H9 (cell line): ENCODE measurements around the gene MEIOSIN. TPM values are rescaled to one million over a fixed set of nuclear protein-coding genes. Genes with fewer than 3 reads are reported as not detected.

ENCODE experiments used
- DNase-seq: peaks from one replicate; pipeline ENCODE4 v3.0.0-alpha.2; 2017
- H2AFZ ChIP-seq: one replicate; pipeline ENCODE4 v1.6.1; 2013; ENCODE audit warnings: mild to moderate bottlenecking, low read length, control low read depth, moderate library complexity
- H2AK5ac ChIP-seq: 2 replicates; pipeline ENCODE4 v1.6.1; 2013; ENCODE audit warnings: low read length, control low read depth, mixed read lengths; ENCODE audit not compliant: insufficient read length
- H2BK120ac ChIP-seq: one replicate; pipeline ENCODE4 v1.6.1; 2013; ENCODE audit warnings: low read depth, mild to moderate bottlenecking, low read length, control low read depth, inconsistent platforms; ENCODE audit not compliant: poor library complexity, severe bottlenecking
- H2BK12ac ChIP-seq: 2 replicates; pipeline ENCODE4 v1.6.1; 2013; ENCODE audit warnings: low read length, control low read depth, mixed read lengths, low read depth; ENCODE audit not compliant: insufficient read length
- H2BK15ac ChIP-seq: 2 replicates; pipeline ENCODE4 v1.6.1; 2013; ENCODE audit warnings: low read depth, low read length, control low read depth
- H2BK20ac ChIP-seq: one replicate; pipeline ENCODE4 v1.6.1; 2013; ENCODE audit warnings: low read depth, mild to moderate bottlenecking, low read length, control low read depth, inconsistent platforms; ENCODE audit not compliant: poor library complexity, severe bottlenecking
- H2BK5ac ChIP-seq: 2 replicates; pipeline ENCODE4 v1.6.1; 2013; ENCODE audit warnings: low read length, control low read depth, mixed read lengths; ENCODE audit not compliant: insufficient read length
- H3K14ac ChIP-seq: 2 replicates; pipeline ENCODE4 v1.6.1; 2013; ENCODE audit warnings: low read length, control low read depth; ENCODE audit not compliant: insufficient read depth
- H3K18ac ChIP-seq: 2 replicates; pipeline ENCODE4 v1.6.1; 2013; ENCODE audit warnings: low read depth, mild to moderate bottlenecking, mixed read lengths, low read length, control low read depth; ENCODE audit not compliant: insufficient read length
- H3K23ac ChIP-seq: 2 replicates; pipeline ENCODE4 v1.6.1; 2013; ENCODE audit warnings: low read length, control low read depth, mixed read lengths, low read depth; ENCODE audit not compliant: insufficient read length
- H3K23me2 ChIP-seq: 2 replicates; pipeline ENCODE4 v1.6.1; 2013; ENCODE audit warnings: low read depth, mild to moderate bottlenecking, mixed read lengths, low read length, control low read depth; ENCODE audit not compliant: insufficient read length, poor library complexity, severe bottlenecking
- H3K27ac ChIP-seq: 2 replicates; pipeline ENCODE4 v1.5.1; 2013; ENCODE audit warnings: low read length, control low read depth, mixed read lengths, low read depth; ENCODE audit not compliant: insufficient read length
- H3K27me3 ChIP-seq: 2 replicates; pipeline ENCODE4 v1.6.1; 2013; ENCODE audit warnings: low read length, control low read depth, inconsistent platforms; ENCODE audit not compliant: insufficient read depth
- H3K4ac ChIP-seq: 2 replicates; pipeline ENCODE4 v1.6.1; 2013; ENCODE audit warnings: low read depth, mild to moderate bottlenecking, control low read depth, inconsistent platforms, low read length, moderate library complexity
- H3K4me1 ChIP-seq: 2 replicates; pipeline ENCODE4 v1.6.1; 2013; ENCODE audit warnings: low read length, control low read depth, inconsistent platforms; ENCODE audit not compliant: insufficient read depth
- H3K4me2 ChIP-seq: 2 replicates; pipeline ENCODE4 v1.6.1; 2013; ENCODE audit warnings: low read length, control low read depth, mixed read lengths; ENCODE audit not compliant: insufficient read length, insufficient read depth
- H3K56ac ChIP-seq: 2 replicates; pipeline ENCODE4 v1.6.1; 2013; ENCODE audit warnings: low read depth, mild to moderate bottlenecking, mixed read lengths, low read length, control low read depth; ENCODE audit not compliant: insufficient read length
- H3K79me1 ChIP-seq: 2 replicates; pipeline ENCODE4 v1.6.1; 2013; ENCODE audit warnings: low read depth, mild to moderate bottlenecking, moderate library complexity, low read length, control low read depth, inconsistent platforms; ENCODE audit not compliant: insufficient read depth, poor library complexity, severe bottlenecking
- H3K79me2 ChIP-seq: 2 replicates; pipeline ENCODE4 v1.6.1; 2013; ENCODE audit warnings: low read length, control low read depth, inconsistent platforms; ENCODE audit not compliant: insufficient read depth
- H3K9ac ChIP-seq: 2 replicates; pipeline ENCODE4 v1.6.1; 2013; ENCODE audit warnings: low read length, control low read depth, mixed read lengths; ENCODE audit not compliant: insufficient read length; ENCODE audit errors: extremely low read depth
- H3K9me3 ChIP-seq: one replicate; pipeline ENCODE4 v1.6.1; 2013; ENCODE audit warnings: low read depth, low read length, inconsistent platforms; ENCODE audit not compliant: control insufficient read depth
- H3T11ph ChIP-seq: one replicate; pipeline ENCODE4 v1.6.1; 2013; ENCODE audit warnings: mild to moderate bottlenecking, low read length, control low read depth, inconsistent platforms
- H4K20me1 ChIP-seq: one replicate; pipeline ENCODE4 v1.6.1; 2013; ENCODE audit not compliant: control insufficient read depth, insufficient read length, insufficient read depth
- H4K5ac ChIP-seq: 2 replicates; pipeline ENCODE4 v1.6.1; 2013; ENCODE audit warnings: low read depth, mild to moderate bottlenecking, mixed read lengths, low read length, control low read depth; ENCODE audit not compliant: insufficient read length
- H4K8ac ChIP-seq: replicated peaks from 2 replicates; pipeline ENCODE4 v1.6.1; 2013; ENCODE audit warnings: low read length, control low read depth, mixed read lengths, low read depth; ENCODE audit not compliant: insufficient read length
- H4K91ac ChIP-seq: 2 replicates; pipeline ENCODE4 v1.6.1; 2013; ENCODE audit warnings: low read depth, mild to moderate bottlenecking, moderate library complexity, mixed read lengths, low read length, control low read depth; ENCODE audit not compliant: insufficient read length
- H3K27ac Mint-ChIP-seq, 3 experiments: 2 replicates in 2 of 3; 3 replicates in 1 of 3; pipeline ENCODE4 v1.8.0; 2020 to 2021; ENCODE audit warnings: mixed read lengths in 3 of 3, mild to moderate bottlenecking in 1 of 3, moderate library complexity in 1 of 3
- H3K27me3 Mint-ChIP-seq: 2 replicates; pipeline ENCODE4 v1.8.0; 2021; ENCODE audit warnings: low read depth, mild to moderate bottlenecking, moderate library complexity, mixed read lengths
- H3K36me3 Mint-ChIP-seq, 3 experiments: 2 replicates in 2 of 3; 3 replicates in 1 of 3; pipeline ENCODE4 v1.8.0; 2020 to 2021; ENCODE audit warnings: low read depth in 3 of 3, mixed read lengths in 3 of 3; ENCODE audit not compliant: insufficient read depth in 1 of 3
- H3K4me1 Mint-ChIP-seq, 2 experiments: 2 replicates each; pipeline ENCODE4 v1.8.0; 2020; ENCODE audit warnings: mixed read lengths in 2 of 2
- H3K4me3 Mint-ChIP-seq, 2 experiments: 2 replicates in 1 of 2; 3 replicates in 1 of 2; pipeline ENCODE4 v1.8.0; 2020 to 2021; ENCODE audit warnings: mild to moderate bottlenecking in 2 of 2, mixed read lengths in 2 of 2, moderate library complexity in 1 of 2
- H3K9me3 Mint-ChIP-seq, 2 experiments: 2 replicates in 1 of 2; 3 replicates in 1 of 2; pipeline ENCODE4 v1.8.0; 2020; ENCODE audit warnings: mild to moderate bottlenecking in 2 of 2, mixed read lengths in 2 of 2, moderate library complexity in 1 of 2
- WGBS: extraction: QIAGEN DNeasy Blood & Tissue Kit; methylation state at CpG from one replicate; pipeline ENCODE4 v1.1.7; 2013; ENCODE audit warnings: missing lambda C conversion rate, low lambda C conversion rate, mixed read lengths; ENCODE audit not compliant: insufficient read length; ENCODE audit errors: extremely low coverage; 5-methylcytosine and 5-hydroxymethylcytosine counted together
- total RNA-seq: library from RNA; stranded (reverse); gene quantifications from 2 replicates; pipeline ENCODE4 v1.2.1, GENCODE V29; 2021
- TF ChIP-seq, protein P1 (sequence below): fragments of 200-600 bp; sonication (generic); conservative IDR thresholded peaks from 3 replicates; pipeline ENCODE4 v1.8.0; 2021; ENCODE audit warnings: antibody characterized with exemption, mild to moderate bottlenecking

Gene MEIOSIN
- total RNA-seq, 1 experiment from 2014 or later = not detected

DNA sequence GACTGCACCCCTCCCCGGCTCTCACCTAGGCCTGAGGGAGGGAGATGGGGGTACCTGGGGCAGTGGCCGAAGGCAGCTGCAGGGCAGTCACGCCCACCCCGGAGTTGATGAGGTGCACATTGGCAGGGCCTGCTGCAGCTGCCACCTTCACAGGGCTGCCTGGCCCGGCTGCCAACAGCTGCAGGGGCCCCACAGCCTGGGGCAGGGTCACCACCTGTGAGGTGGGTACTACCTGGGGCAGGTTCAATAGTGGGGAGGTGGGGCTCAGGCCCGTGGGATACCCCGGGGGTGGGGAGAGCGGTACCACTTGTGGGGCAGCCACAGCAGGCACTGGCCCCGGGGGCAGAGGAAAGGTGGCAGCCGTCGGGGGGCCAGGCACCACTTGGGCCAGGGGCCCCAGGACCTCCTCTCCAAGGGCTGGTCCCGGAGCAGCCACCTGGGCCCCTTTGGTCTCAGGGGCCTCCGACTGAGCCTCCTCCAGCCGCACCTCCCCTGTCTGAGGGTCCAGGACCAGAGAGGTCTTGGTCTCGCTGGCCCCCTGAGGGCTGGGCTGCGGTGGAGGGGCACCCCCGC, 33.1 kb downstream of the MEIOSIN start:
- no peak overlapping the region for H3K9ac ChIP-seq
- H2AFZ ChIP-seq = no peak overlapping the region
- no peak overlapping the region for H4K5ac ChIP-seq

More for the DNA sequence above, 33.1 kb downstream of the MEIOSIN start:
- peaks cover 20% of the 10 kb centered on the region for H3K23me2 ChIP-seq
- H2BK15ac ChIP-seq = no peak overlapping the region
- H3K56ac ChIP-seq = no peak overlapping the region
- no peak overlapping the region for H2BK20ac ChIP-seq
- no peak overlapping the region for H3K14ac ChIP-seq
- no peaks in the 10 kb centered on the region for H3K79me2 ChIP-seq
- no peak overlapping the region for H3K27ac ChIP-seq
- Mint-ChIP-seq H3K36me3 (peaks cover 0 to 5% (median 0%) of the 10 kb centered on the region in 3 experiments; a peak in 2 of 7 replicates), H3K9me3 (no peaks in the 10 kb centered on the region; a peak in 1 of 5 replicates), H3K4me1 (peaks cover 13 to 39% of the 10 kb centered on the region in 2 experiments), H3K27ac (no peak overlapping the region), H3K4me3 (no peak overlapping the region), H3K27me3 (peaks cover 9% of the 10 kb centered on the region)
- H3K9me3 ChIP-seq = no peaks in the 10 kb centered on the region
- H4K20me1 ChIP-seq = no peaks in the 10 kb centered on the region
- H3K4me1 ChIP-seq = peaks cover 3% of the 10 kb centered on the region; the same call in 1 of the 2 replicates
- WGBS = no CpG with 5 or more reads among the region's 17 CpGs
- DNase-seq = peak; percentile 27
- H3K79me1 ChIP-seq = no peaks in the 10 kb centered on the region
- no peak overlapping the region for H4K91ac ChIP-seq
- no peak overlapping the region for H3K4ac ChIP-seq
- no peak overlapping the region for H2BK5ac ChIP-seq
- H3T11ph ChIP-seq = no peak overlapping the region
- no peak overlapping the region for H2BK12ac ChIP-seq
- H3K18ac ChIP-seq = no peak overlapping the region
- H2AK5ac ChIP-seq = no peak overlapping the region
- H4K8ac ChIP-seq = no peak overlapping the region
- H3K4me2 ChIP-seq = no peak overlapping the region
- TF ChIP-seq, protein P1, sequence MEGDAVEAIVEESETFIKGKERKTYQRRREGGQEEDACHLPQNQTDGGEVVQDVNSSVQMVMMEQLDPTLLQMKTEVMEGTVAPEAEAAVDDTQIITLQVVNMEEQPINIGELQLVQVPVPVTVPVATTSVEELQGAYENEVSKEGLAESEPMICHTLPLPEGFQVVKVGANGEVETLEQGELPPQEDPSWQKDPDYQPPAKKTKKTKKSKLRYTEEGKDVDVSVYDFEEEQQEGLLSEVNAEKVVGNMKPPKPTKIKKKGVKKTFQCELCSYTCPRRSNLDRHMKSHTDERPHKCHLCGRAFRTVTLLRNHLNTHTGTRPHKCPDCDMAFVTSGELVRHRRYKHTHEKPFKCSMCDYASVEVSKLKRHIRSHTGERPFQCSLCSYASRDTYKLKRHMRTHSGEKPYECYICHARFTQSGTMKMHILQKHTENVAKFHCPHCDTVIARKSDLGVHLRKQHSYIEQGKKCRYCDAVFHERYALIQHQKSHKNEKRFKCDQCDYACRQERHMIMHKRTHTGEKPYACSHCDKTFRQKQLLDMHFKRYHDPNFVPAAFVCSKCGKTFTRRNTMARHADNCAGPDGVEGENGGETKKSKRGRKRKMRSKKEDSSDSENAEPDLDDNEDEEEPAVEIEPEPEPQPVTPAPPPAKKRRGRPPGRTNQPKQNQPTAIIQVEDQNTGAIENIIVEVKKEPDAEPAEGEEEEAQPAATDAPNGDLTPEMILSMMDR = no peak
- H2BK120ac ChIP-seq = no peak overlapping the region
- no peaks in the 10 kb centered on the region for H3K27me3 ChIP-seq
- H3K23ac ChIP-seq = no peak overlapping the region
